Stimulated activated memory B cell treated with anti-CD40 and anti-IgM and Interleukin-4, amounts not matched to agents 10 μg/mL and 1 μg/mL and 100 μg/mL, for 72 hours (primary cell): ENCODE results near the gene HM13.
"Not testable (repeated sequence)": the region's sequence is repeated elsewhere in the genome, so short reads cannot be mapped to it uniquely, and the experiment has no call there.

Experiments
- ATAC-seq: fragments of 150-1000 bp; cut with Tn5 transposase; 2 replicates; pipeline ENCODE4 v1.10.0; 2021
- H3K27ac Mint-ChIP-seq: one replicate; pipeline ENCODE4 v1.8.0; 2022; ENCODE audit warnings: mild to moderate bottlenecking, mixed read lengths
- H3K27me3 Mint-ChIP-seq: one replicate; pipeline ENCODE4 v1.8.0; 2022; ENCODE audit warnings: mixed read lengths
- H3K36me3 Mint-ChIP-seq: one replicate; pipeline ENCODE4 v1.8.0; 2022; ENCODE audit warnings: mixed read lengths
- H3K4me1 Mint-ChIP-seq: one replicate; pipeline ENCODE4 v1.8.0; 2022; ENCODE audit warnings: mixed read lengths
- H3K4me3 Mint-ChIP-seq: one replicate; pipeline ENCODE4 v1.8.0; 2022; ENCODE audit warnings: mild to moderate bottlenecking, moderate library complexity, mixed read lengths
- H3K9me3 Mint-ChIP-seq: one replicate; pipeline ENCODE4 v1.8.0; 2022; ENCODE audit warnings: mixed read lengths

The HM13 gene

GRCh38 chr20:31577194-31577593, 63.0 kb downstream of the HM13 start:
- Mint-ChIP-seq H3K4me1 (peaks cover 15% of the 10 kb centered on the region), H3K27me3 (no peaks in the 10 kb centered on the region), H3K9me3 (no peaks in the 10 kb centered on the region), H3K27ac (no peak overlapping the region), H3K36me3 (no peaks in the 10 kb centered on the region), H3K4me3 (no peak overlapping the region)
- ATAC-seq = no peak

GRCh38 chr20:31578448-31579138, 64.4 kb downstream of the HM13 start:
- Mint-ChIP-seq H3K27me3 (no peaks in the 10 kb centered on the region), H3K4me1 (peaks cover 5% of the 10 kb centered on the region), H3K9me3 (no peaks in the 10 kb centered on the region), H3K36me3 (no peaks in the 10 kb centered on the region), H3K27ac (no peak overlapping the region), H3K4me3 (no peak overlapping the region)
- no peak for ATAC-seq

DNA sequence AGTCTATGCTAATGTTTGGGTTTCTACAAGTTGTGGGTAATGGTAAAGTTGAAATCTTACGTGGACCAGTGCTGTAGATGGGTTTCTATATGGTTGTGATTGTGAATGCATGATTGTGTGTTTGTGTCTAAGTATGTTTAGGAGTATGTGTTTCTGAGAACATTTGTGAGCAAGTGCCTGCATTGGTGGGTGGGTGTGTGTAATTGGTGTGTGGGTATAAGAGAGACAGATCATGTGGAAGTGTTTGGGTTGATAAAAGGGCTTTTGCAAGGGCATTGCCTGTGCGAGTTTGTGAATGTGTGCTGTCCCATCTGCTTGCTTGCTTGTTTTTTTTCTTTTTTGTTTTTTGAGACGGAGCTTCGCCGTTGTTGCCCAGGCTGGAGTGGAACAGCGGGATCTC, 65.0 kb downstream of the HM13 start:
- no peak for ATAC-seq
- no peaks in the 10 kb centered on the region for H3K9me3 Mint-ChIP-seq
- no peaks in the 10 kb centered on the region for H3K4me1 Mint-ChIP-seq
- H3K4me3 Mint-ChIP-seq = no peak overlapping the region
- H3K27ac Mint-ChIP-seq = no peak overlapping the region
- H3K36me3 Mint-ChIP-seq = no peaks in the 10 kb centered on the region
- no peaks in the 10 kb centered on the region for H3K27me3 Mint-ChIP-seq

GRCh38 chr20:31579941-31580651, 65.9 kb downstream of the HM13 start:
- H3K4me1 Mint-ChIP-seq, ATAC-seq: not testable (repeated sequence)

GRCh38 chr20:31580706-31581105, 66.5 kb downstream of the HM13 start:
- ATAC-seq = no peak
- H3K27ac Mint-ChIP-seq = no peak overlapping the region
- H3K4me3 Mint-ChIP-seq = no peak overlapping the region
- no peaks in the 10 kb centered on the region for H3K4me1 Mint-ChIP-seq
- no peaks in the 10 kb centered on the region for H3K36me3 Mint-ChIP-seq
- H3K27me3 Mint-ChIP-seq = no peaks in the 10 kb centered on the region
- no peaks in the 10 kb centered on the region for H3K9me3 Mint-ChIP-seq

More at GRCh38 chr20:31579941-31580651, 65.9 kb downstream of the HM13 start:
- H3K4me3 Mint-ChIP-seq, H3K36me3 Mint-ChIP-seq, H3K9me3 Mint-ChIP-seq, H3K27me3 Mint-ChIP-seq, H3K27ac Mint-ChIP-seq: not testable (repeated sequence)

DNA sequence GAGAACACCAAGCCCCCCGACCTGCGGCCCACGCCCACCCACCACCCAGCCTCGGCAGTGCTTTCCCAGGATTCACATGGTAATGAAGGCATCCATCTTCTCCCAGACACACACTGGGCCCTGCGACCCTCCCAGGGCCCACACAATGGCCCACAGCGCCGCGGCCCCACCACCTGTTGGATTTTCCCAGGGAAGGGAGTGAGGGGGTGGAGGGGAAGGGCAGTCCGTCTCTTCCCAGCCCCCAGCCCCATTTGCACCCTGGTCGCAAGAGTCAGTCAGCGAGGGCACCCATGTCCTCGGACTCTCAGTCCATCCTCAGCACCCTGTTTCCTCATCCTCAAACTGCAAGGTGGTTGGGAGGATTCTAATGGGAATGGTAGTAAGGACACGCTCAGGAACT, 67.1 kb downstream of the HM13 start:
- H3K4me3 Mint-ChIP-seq = no peak overlapping the region
- ATAC-seq = no peak
- H3K4me1 Mint-ChIP-seq = no peaks in the 10 kb centered on the region
- no peaks in the 10 kb centered on the region for H3K9me3 Mint-ChIP-seq
- H3K27ac Mint-ChIP-seq = no peak overlapping the region
- H3K27me3 Mint-ChIP-seq = no peaks in the 10 kb centered on the region
- no peaks in the 10 kb centered on the region for H3K36me3 Mint-ChIP-seq

- Mint-ChIP-seq H3K36me3 (no peaks in the 10 kb centered on the region), H3K4me1 (peaks cover 10% of the 10 kb centered on the region), H3K27me3 (peaks cover 16% of the 10 kb centered on the region), H3K4me3 (peak overlapping the region; percentile 71), H3K9me3 (no peaks in the 10 kb centered on the region), H3K27ac (peak overlapping the region; percentile 9)
- peak; percentile 41 for ATAC-seq
Measured at GRCh38 chr20:31587545-31588389, 73.5 kb downstream of the HM13 start.

DNA sequence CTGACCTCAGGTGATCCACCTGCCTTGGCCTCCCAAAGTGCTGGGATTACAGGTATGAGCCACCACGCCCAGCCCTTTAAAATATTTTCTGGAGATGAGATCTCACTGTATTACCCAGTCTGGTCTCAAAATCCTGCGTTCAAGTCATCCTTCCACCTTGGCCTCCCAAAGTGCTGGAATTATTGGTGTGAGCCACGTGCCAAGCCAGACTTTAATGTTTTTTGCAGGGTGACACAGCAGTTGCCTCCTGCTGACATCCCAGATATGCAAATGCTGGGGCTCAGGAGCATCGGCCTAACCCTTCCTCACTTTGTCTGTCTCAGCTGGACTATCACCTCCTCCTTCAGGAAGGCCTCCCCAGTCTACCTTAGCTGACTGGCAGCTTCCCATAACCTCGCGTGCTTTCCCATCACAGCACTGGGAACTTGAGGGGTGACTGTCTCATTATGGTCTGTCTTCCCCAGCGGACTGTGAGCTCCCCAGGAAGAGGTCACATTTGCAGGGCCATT, 76.5 kb downstream of the HM13 start:
- no peak for ATAC-seq
- Mint-ChIP-seq H3K36me3 (no peaks in the 10 kb centered on the region), H3K9me3 (no peaks in the 10 kb centered on the region), H3K27me3 (peaks cover 44% of the 10 kb centered on the region), H3K27ac (no peak overlapping the region), H3K4me1 (peaks cover 14% of the 10 kb centered on the region), H3K4me3 (no peak overlapping the region)

DNA sequence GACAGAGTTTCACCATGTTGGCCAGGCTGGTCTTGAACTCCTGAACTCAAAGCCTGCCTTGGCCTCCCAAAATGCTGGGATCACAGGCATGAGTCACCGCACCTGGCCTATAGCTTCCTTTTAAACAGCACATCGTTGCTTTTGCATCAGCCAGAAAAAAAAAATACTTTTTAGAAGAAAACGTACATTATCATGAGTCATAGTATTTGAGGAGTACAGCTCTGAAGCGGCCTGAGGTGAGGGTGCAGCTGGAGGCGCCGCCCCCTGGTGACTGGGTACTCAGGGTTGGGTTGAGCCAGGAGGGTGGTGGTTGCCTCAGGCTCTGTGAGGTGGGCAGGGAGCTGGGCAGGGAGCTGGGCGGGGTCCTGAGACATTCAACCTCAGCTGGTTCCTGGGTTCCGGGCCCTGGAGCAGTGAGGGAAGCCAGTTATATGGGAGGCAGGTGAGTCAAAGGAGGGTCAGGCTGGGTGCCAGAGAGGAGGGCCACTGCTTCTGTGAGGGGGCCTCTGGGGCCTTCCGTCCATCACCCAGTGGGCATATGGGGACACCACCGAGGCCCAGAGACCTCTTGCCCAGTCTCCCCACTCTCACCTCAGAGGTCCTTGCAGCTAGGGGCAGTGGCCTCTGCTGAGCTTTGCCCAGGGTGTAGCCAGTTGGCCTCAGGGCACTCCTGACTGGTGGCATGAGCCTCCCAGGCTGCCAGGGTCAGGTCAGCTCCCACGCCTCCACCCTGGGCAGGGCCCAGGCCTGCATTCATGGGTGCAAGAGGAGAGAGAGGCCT, 79.2 kb downstream of the HM13 start:
- no peak for ATAC-seq
- H3K9me3 Mint-ChIP-seq = no peaks in the 10 kb centered on the region
- H3K36me3 Mint-ChIP-seq = no peaks in the 10 kb centered on the region
- peaks cover 9% of the 10 kb centered on the region for H3K4me1 Mint-ChIP-seq
- no peak overlapping the region for H3K4me3 Mint-ChIP-seq
- no peak overlapping the region for H3K27ac Mint-ChIP-seq
- peaks cover 42% of the 10 kb centered on the region for H3K27me3 Mint-ChIP-seq

GRCh38 chr20:31594002-31594557, 79.8 kb downstream of the HM13 start:
- Mint-ChIP-seq H3K36me3 (no peaks in the 10 kb centered on the region), H3K4me1 (peaks cover 6% of the 10 kb centered on the region), H3K27ac (no peak overlapping the region), H3K4me3 (no peak overlapping the region), H3K9me3 (no peaks in the 10 kb centered on the region), H3K27me3 (peaks cover 35% of the 10 kb centered on the region)
- no peak for ATAC-seq

DNA sequence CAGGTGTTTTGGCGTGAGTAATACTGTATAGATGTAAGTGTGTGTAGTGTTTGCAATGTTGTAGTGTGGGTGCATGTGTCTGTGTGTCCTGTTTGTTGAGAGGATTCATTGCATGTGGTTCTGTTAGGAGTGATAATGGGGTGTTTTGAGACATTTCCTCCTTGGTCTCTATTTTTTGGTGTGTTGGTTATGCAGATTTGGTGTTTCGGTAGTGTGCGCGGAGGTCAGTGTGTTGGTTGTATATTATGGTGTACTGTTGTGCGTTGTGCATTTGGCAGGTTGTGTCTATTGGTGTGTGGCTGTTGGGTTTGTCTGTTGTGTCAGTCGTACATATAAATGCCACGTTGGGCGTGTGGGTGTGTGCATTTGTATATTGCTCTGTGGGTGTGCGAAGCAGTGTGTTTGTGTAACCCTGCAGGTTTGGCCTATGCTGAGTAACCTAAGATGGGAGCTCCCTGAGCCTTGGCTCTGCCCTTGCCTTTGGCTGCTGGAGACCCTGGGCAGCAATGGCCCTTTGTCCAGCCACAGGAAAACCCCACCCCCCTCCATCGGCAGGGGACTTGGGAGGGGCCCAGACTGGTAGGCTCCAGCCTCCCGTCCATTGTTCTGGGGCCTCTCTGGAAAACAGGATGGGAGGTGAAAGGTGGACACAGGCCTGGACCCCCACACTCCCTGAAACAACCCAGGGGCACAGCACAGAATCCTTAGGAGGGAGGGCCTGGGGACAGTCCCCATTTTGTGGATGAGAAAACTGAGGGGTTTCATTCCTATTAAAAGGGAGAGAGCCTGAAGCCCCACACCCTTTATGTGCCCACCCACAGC, 80.5 kb downstream of the HM13 start:
- no peak overlapping the region for H3K27ac Mint-ChIP-seq
- H3K4me3 Mint-ChIP-seq = no peak overlapping the region
- no peaks in the 10 kb centered on the region for H3K36me3 Mint-ChIP-seq

DNA sequence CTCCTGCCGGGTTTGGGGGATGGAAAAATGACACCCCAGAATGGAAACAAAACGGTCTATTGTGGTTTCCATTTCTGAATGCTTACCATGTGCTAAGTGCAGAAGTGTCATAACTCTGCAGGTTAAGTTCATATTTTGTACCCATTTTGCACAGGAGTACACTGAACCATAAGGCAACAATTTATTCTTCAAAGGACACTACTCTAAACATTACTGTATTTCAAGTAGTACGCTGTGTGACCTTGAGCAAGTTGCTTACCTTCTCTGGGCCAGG, 81.1 kb downstream of the HM13 start:
- no peak for ATAC-seq
- Mint-ChIP-seq H3K36me3 (no peaks in the 10 kb centered on the region), H3K4me3 (no peak overlapping the region), H3K27ac (no peak overlapping the region), H3K4me1 (peaks cover 6% of the 10 kb centered on the region), H3K27me3 (peaks cover 40% of the 10 kb centered on the region), H3K9me3 (no peaks in the 10 kb centered on the region)

More for the DNA sequence above, 80.5 kb downstream of the HM13 start:
- ATAC-seq = no peak
- H3K9me3 Mint-ChIP-seq = no peaks in the 10 kb centered on the region
- peaks cover 6% of the 10 kb centered on the region for H3K4me1 Mint-ChIP-seq
- peaks cover 34% of the 10 kb centered on the region for H3K27me3 Mint-ChIP-seq

- Mint-ChIP-seq H3K36me3 (no peaks in the 10 kb centered on the region), H3K9me3 (no peaks in the 10 kb centered on the region), H3K4me3 (no peak overlapping the region), H3K27me3 (peaks cover 45% of the 10 kb centered on the region), H3K27ac (no peak overlapping the region), H3K4me1 (peaks cover 6% of the 10 kb centered on the region)
- no peak for ATAC-seq
Measured at GRCh38 chr20:31595654-31596411, 81.6 kb downstream of the HM13 start.

DNA sequence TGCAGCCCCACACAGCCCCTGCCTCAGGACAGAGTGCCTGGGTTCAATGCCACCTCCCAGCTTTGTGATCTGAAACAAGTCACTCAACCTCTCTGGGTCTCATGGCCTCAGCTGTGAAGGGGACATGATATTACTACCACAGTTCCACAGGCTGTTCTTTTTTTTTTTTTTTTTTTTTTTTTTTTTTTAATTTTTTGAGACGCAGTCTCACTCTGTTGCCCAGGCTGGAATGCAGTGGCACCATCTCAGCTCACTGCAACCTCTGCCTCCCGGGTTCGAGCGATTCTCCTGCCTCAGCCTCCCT, 82.1 kb downstream of the HM13 start:
- ATAC-seq, H3K4me3 Mint-ChIP-seq, H3K36me3 Mint-ChIP-seq, H3K9me3 Mint-ChIP-seq, H3K4me1 Mint-ChIP-seq, H3K27ac Mint-ChIP-seq: not testable (repeated sequence)
- peaks cover 50% of the 10 kb centered on the region for H3K27me3 Mint-ChIP-seq
